K562 (cell line): ENCODE data around the gene SCIN. TPM values are rescaled to one million over a fixed set of nuclear protein-coding genes. Genes with fewer than 3 reads are reported as not detected.
A peak's percentile ranks its signal among the peaks of the same experiment; 100 is the strongest.

Source experiments
- ATAC-seq: fragments of 200-7000 bp; cut with Tn5 transposase; 3 replicates; pipeline ENCODE4 v1.9.1; 2020; ENCODE audit warnings: moderate library complexity
- BruUV-seq: library from RNA; stranded (reverse); fragments of 400-500 nt; replicated peaks from 2 replicates; lab custom pipeline; 2021; lab: Mats Ljungman, UMichigan
- CTCF ChIA-PET: fragments of 300-600 bp; formaldehyde crosslinking; extraction: SDS; loops from one replicate; lab custom pipeline; 2021; ENCODE audit warnings: low intra/inter-chr PET ratio; lab: Yijun Ruan, JAX
- POLR2A ChIA-PET: fragments of 300-600, 350-650 bp; sonication (Branson Sonifier 250); formaldehyde crosslinking; extraction: SDS; loops from one replicate; lab custom pipeline; 2021; ENCODE audit warnings: antibody characterized with exemption, inconsistent platforms; lab: Yijun Ruan, JAX
- DNase-seq, 4 experiments: peaks; one replicate each; pipeline versions ENCODE4 v3.0.0 to v3.0.0-alpha.2; 2011 to 2018; ENCODE audit warnings: low spot score in 3 of 4, mixed read lengths in 3 of 4; ENCODE audit errors: extremely low read depth in 1 of 4
- FAIRE-seq: peaks from 2 replicates; lab custom pipeline; 2011; peaks lifted over from hg19 to GRCh38; lab: Jason Lieb, UNC
- H2AFZ ChIP-seq: 2 replicates; pipeline ENCODE4 v1.6.0; 2011; ENCODE audit warnings: low read depth, low read length, control low read depth, inconsistent platforms
- H3K27ac ChIP-seq: fragments of 200-600 bp; 3 replicates; pipeline ENCODE4 v1.8.0; 2011; ENCODE audit warnings: low read depth, mild to moderate bottlenecking, control low read depth, inconsistent platforms, low read length, moderate library complexity, mixed read lengths; ENCODE audit errors: extremely low read depth
- H3K27me3 ChIP-seq, 2 experiments: fragments of 300-600 bp in 1 of 2; 2 replicates in 1 of 2; 3 replicates in 1 of 2; pipeline versions ENCODE4 v1.6.0 to v1.8.0; 2011; ENCODE audit warnings: inconsistent platforms in 2 of 2, low read length in 2 of 2, mild to moderate bottlenecking in 1 of 2, mixed read lengths in 1 of 2, moderate library complexity in 1 of 2; ENCODE audit not compliant: control insufficient read depth in 2 of 2, insufficient read depth in 2 of 2
- H3K36me3 ChIP-seq: fragments of 300-600 bp; 3 replicates; pipeline ENCODE4 v1.8.0; 2011; ENCODE audit warnings: mild to moderate bottlenecking, low read length, inconsistent platforms; ENCODE audit not compliant: control insufficient read depth, insufficient read depth
- H3K4me1 ChIP-seq, 2 experiments: fragments of 200-600 bp in 1 of 2; replicated peaks in 1 of 2; 2 replicates in 1 of 2; 3 replicates in 1 of 2; pipeline versions ENCODE4 v1.5.1 to v1.8.0; 2011; ENCODE audit warnings: inconsistent platforms in 2 of 2, low read length in 2 of 2, mild to moderate bottlenecking in 1 of 2, mixed read lengths in 1 of 2, moderate library complexity in 1 of 2; ENCODE audit not compliant: control insufficient read depth in 2 of 2, insufficient read depth in 2 of 2
- H3K4me2 ChIP-seq: 2 replicates; pipeline ENCODE4 v1.6.1; 2011; ENCODE audit warnings: low read length, control low read depth, inconsistent platforms, mixed read lengths; ENCODE audit not compliant: insufficient read depth
- H3K4me3 ChIP-seq: fragments of 200-600 bp; sonication (generic), shearing (Covaris generic); 2 replicates; pipeline ENCODE4 v1.5.1; 2016; ENCODE audit warnings: control low read depth, inconsistent platforms
- H3K79me2 ChIP-seq: fragments of 200-600 bp; 3 replicates; pipeline ENCODE4 v1.8.0; 2011; ENCODE audit warnings: low read length, inconsistent platforms; ENCODE audit not compliant: control insufficient read depth, insufficient read depth
- H3K9ac ChIP-seq, 2 experiments: 2 replicates each; pipeline versions ENCODE4 v1.6.0 to v1.6.1; 2011; ENCODE audit warnings: low read depth in 2 of 2, low read length in 2 of 2, control low read depth in 1 of 2, inconsistent platforms in 1 of 2, mild to moderate bottlenecking in 1 of 2, mixed read lengths in 1 of 2; ENCODE audit not compliant: insufficient read depth in 1 of 2
- H3K9me1 ChIP-seq: one replicate; pipeline ENCODE4 v1.6.0; 2011; ENCODE audit warnings: inconsistent platforms, mild to moderate bottlenecking, low read length, moderate library complexity; ENCODE audit not compliant: control insufficient read depth, insufficient read depth
- H3K9me3 ChIP-seq: replicated peaks from 2 replicates; pipeline ENCODE4 v1.5.1; 2011; ENCODE audit warnings: low read depth, low read length, inconsistent platforms; ENCODE audit not compliant: control insufficient read depth, insufficient read depth
- H4K20me1 ChIP-seq: replicated peaks from 2 replicates; pipeline ENCODE4 v1.6.1; 2011; ENCODE audit warnings: low read length, inconsistent platforms, mixed read lengths; ENCODE audit not compliant: control insufficient read depth, insufficient read depth
- ELF1 ChIP-seq: fragments of 200-800 bp; sonication (Bioruptor generic); IDR thresholded peaks from 2 replicates; pipeline ENCODE4 v1.6.1; 2016; ENCODE audit warnings: missing genetic modification characterization, missing compliant biosample characterization
- FOS ChIP-seq: IDR thresholded peaks from 3 replicates; pipeline ENCODE4 v1.6.1; 2011; ENCODE audit not compliant: insufficient read length; ENCODE audit errors: extremely low read depth
- GTF2A2 ChIP-seq: IDR thresholded peaks from 2 replicates; pipeline ENCODE4 v1.6.1; 2016; ENCODE audit warnings: mild to moderate bottlenecking, missing genetic modification characterization, missing compliant biosample characterization
- HMGN3 ChIP-seq: IDR thresholded peaks from 2 replicates; pipeline ENCODE4 v1.6.1; 2011; ENCODE audit warnings: borderline replicate concordance, low read depth, mild to moderate bottlenecking, mixed read lengths, low read length; ENCODE audit not compliant: insufficient read length; ENCODE audit errors: extremely low read depth
- KLF10 ChIP-seq: fragments of 250-450 bp; sonication (Bioruptor Pico); IDR thresholded peaks from 2 replicates; pipeline ENCODE4 v1.6.1; 2021; ENCODE audit warnings: matching md5 sums
- POLR2G ChIP-seq: fragments of 200-400 bp; formaldehyde crosslinking; IDR thresholded peaks from 2 replicates; pipeline ENCODE4 v1.6.1; 2017; ENCODE audit warnings: low read depth, mild to moderate bottlenecking, antibody characterized with exemption, low read length, moderate library complexity
- RNF2 ChIP-seq: sonication (generic); IDR thresholded peaks from 2 replicates; pipeline ENCODE4 v1.6.1; 2016
- SMARCB1 ChIP-seq: IDR thresholded peaks from 2 replicates; pipeline ENCODE4 v1.6.1; 2011; ENCODE audit warnings: improper control_type of control experiment, low read depth; ENCODE audit not compliant: insufficient read length
- SRF ChIP-seq, 2 experiments: fragments of 250-450, 450-650 bp in 1 of 2; sonication (Bioruptor Pico) in 1 of 2; sonication (generic) in 1 of 2; formaldehyde crosslinking; IDR thresholded peaks; 2 replicates each; pipeline versions ENCODE4 v1.5.0 to v1.5.1; 2020 to 2022; ENCODE audit warnings: mild to moderate bottlenecking in 1 of 2, missing genetic modification reagents in 1 of 2
- ZNF224 ChIP-seq: sonication (generic); formaldehyde crosslinking; IDR thresholded peaks from 2 replicates; pipeline ENCODE4 v1.8.0; 2022; ENCODE audit warnings: mild to moderate bottlenecking, missing genetic modification reagents
- ZNF408 ChIP-seq: fragments of 250-450 bp; sonication (Bioruptor Pico); IDR thresholded peaks from 2 replicates; pipeline ENCODE4 v1.4.0; 2020; ENCODE audit warnings: low read depth, mild to moderate bottlenecking, moderate library complexity
- WGBS: fragments of 100-300 bp; shearing (Covaris generic); methylation state at CpG from one replicate; pipeline ENCODE4 v1.1.6; 2016; ENCODE audit warnings: low coverage, mixed read lengths; ENCODE audit not compliant: insufficient coverage; ENCODE audit errors: missing lambda C conversion rate; 5-methylcytosine and 5-hydroxymethylcytosine counted together
- in situ Hi-C: fragments of 300-500 bp; cut with MboI; formaldehyde crosslinking; loops from 4 replicates; pipeline ENCODE4 v1.15.0; 2018; ENCODE audit warnings: inconsistent platforms, mixed read lengths
- intact Hi-C: fragments of 100-400 bp; cut with micrococcal nuclease; formaldehyde crosslinking; loops from 2 replicates; pipeline ENCODE4 v1.14.2; 2022
- polyA plus RNA-seq, 8 experiments: library from polyadenylated mRNA; depleted of rRNA in 4 of 8; stranded (reverse) in 5 of 8; unstranded in 3 of 8; fragments of >200 nt; fragmentation: Nextera tagmentation in 2 of 8; fragmentation: Illumina TruSeq in 1 of 8; extraction: Ambion mirVana in 2 of 8; extraction: Trizol in 1 of 8; gene quantifications; 2 replicates each; pipeline versions ENCODE4 v1.2.1 to v1.2.3, GENCODE V29; 2011 to 2014; ENCODE audit warnings: inconsistent platforms in 1 of 8, missing spikeins in 1 of 8
- total RNA-seq, 7 experiments: library from RNA; depleted of rRNA in 6 of 7; stranded (reverse); fragments of >200 nt in 6 of 7; fragmentation: Illumina TruSeq in 2 of 7; extraction: Trizol in 2 of 7; gene quantifications; 2 replicates each; pipeline versions ENCODE4 v1.2.1 to v1.2.3, GENCODE V29; 2011 to 2021; ENCODE audit warnings: low replicate concordance in 1 of 7
- TF ChIP-seq, protein P1 (sequence below), 3 experiments: IDR thresholded peaks in 2 of 3; conservative IDR thresholded peaks in 1 of 3; 2 replicates each; pipeline ENCODE4 v1.5.1; 2011 to 2012; ENCODE audit warnings: low read length in 3 of 3, mild to moderate bottlenecking in 3 of 3, control low read depth in 2 of 3, improper control_type of control experiment in 1 of 3, inconsistent platforms in 1 of 3, low read depth in 1 of 3, mixed read lengths in 1 of 3, moderate library complexity in 1 of 3; ENCODE audit not compliant: insufficient read depth in 2 of 3
- TF ChIP-seq, protein P2 (sequence below): fragments of 450-650 bp; IDR thresholded peaks from 2 replicates; pipeline ENCODE4 v1.7.0; 2016; ENCODE audit warnings: borderline replicate concordance
- TF ChIP-seq, protein P3 (sequence below), 2 experiments: fragments of 250-450 bp in 1 of 2; fragments of 450-650 bp in 1 of 2; sonication (Bioruptor Pico) in 1 of 2; IDR thresholded peaks; 2 replicates each; pipeline versions ENCODE4 v1.6.1 to v1.8.0; 2016 to 2021; ENCODE audit warnings: mild to moderate bottlenecking in 2 of 2, moderate library complexity in 2 of 2, missing compliant biosample characterization in 1 of 2, missing genetic modification characterization in 1 of 2

The SCIN gene
- total and polyA plus RNA-seq, 9 of the 15 experiments (the other 6 are each of a cell fraction or from before 2014, with no cell fraction given) = 0.67 to 18.2 (median 10.6) TPM

DNA sequence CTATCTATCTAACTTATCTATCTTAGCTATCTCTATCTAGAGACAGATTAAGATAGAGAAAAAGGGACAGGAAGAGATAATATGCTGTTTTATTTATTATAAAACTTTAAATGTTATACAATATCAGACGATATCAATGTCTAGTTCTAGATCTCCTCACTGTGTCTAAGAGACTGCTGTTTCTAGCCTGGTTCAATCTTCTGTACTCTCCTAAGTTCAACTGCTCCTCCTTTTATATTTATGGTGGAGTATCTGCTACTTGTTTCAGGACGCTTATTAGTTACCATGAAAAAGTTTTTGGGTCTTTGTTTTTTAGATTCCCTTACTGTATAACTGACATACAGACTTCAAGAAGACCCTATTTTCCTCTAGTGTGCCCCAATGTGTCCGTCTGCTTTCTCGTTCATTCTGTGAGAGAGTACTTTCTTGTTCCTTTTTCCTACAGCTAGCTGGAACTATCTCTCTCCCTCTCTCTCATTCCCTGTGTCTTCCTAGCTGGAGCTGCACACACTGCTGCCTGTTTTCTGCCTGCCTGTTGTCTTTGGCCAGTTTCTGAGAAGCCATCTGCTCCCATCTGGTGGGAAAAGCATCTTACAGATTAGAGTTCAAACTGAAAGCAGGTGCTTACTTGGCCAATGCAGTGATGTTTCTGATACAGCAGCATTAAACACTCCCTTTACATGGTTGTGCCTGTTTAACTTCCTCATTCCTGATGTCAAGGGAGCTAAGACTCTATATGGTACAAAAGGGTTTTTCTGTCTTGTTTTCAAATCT is 67.5 kb downstream of the SCIN start (continued):
- TF ChIP-seq, protein P1, sequence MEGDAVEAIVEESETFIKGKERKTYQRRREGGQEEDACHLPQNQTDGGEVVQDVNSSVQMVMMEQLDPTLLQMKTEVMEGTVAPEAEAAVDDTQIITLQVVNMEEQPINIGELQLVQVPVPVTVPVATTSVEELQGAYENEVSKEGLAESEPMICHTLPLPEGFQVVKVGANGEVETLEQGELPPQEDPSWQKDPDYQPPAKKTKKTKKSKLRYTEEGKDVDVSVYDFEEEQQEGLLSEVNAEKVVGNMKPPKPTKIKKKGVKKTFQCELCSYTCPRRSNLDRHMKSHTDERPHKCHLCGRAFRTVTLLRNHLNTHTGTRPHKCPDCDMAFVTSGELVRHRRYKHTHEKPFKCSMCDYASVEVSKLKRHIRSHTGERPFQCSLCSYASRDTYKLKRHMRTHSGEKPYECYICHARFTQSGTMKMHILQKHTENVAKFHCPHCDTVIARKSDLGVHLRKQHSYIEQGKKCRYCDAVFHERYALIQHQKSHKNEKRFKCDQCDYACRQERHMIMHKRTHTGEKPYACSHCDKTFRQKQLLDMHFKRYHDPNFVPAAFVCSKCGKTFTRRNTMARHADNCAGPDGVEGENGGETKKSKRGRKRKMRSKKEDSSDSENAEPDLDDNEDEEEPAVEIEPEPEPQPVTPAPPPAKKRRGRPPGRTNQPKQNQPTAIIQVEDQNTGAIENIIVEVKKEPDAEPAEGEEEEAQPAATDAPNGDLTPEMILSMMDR (IDR thresholded peaks at IDR 0.05 in 2 of 3, conservative IDR thresholded peaks at IDR 0.05 in 1 of 3; ENCODE audit: insufficient read depth in 2 of 3, low read depth in 1 of 3, low read length in 3 of 3) = 0 out of 6 replicates have a peak, but pooled peaks of 1 of the 3 experiments have one; percentile 3

DNA sequence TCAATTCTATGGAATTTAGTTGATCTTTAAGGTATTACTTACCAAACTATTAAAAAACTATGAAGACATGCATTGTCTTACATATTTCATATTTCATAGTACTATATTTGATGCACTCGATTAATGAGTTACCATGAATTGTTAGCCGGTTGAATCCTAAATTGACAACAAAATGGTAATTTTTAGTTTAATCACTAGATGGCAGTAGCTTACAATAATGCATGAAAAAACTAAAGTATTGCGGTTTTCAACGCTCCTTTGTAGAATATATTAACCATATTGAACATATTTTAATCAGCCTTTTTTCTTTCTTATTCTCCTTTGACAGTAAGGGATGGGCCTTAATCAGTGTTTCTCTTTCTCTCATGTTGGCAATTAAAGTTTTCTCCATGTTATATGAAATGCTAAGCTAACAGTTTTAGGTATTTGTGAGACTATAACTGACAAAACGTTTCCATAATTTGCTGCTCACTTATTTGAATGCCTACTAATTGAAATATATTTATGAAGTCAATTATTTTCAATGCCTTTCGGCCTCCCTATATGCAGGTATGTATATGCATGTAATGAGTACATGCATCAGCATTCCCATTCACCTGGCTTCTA is 68.4 kb downstream of the SCIN start:
- peak; percentile 19 to 46 (median 24) for DNase-seq
- Histone ChIP-seq H3K79me2 (no peaks in the 10 kb centered on the region), H3K4me3 (no peak overlapping the region), H3K9ac (no peak overlapping the region), H3K36me3 (peaks cover 15% of the 10 kb centered on the region; the same call in 2 of the 3 replicates), H3K9me1 (no peaks in the 10 kb centered on the region), H3K9me3 (no peaks in the 10 kb centered on the region), H3K27me3 (no peaks in the 10 kb centered on the region), H4K20me1 (no peaks in the 10 kb centered on the region), H3K27ac (no peak overlapping the region), H3K4me1 (no peaks in the 10 kb centered on the region; a peak in 4 of 5 replicates), H3K4me2 (no peak overlapping the region), H2AFZ (peak overlapping the region; percentile 24; the same call in 1 of the 2 replicates)
- POLR2A ChIA-PET = interaction anchor here (0.9 kb wide), 1 partner anchor 8 kb away, joined by 3 read pairs; no protein-coding TSS in a partner anchor
- in situ Hi-C loops (no loop called here), intact Hi-C loops (loop anchor here (1.0 to 5.0 kb wide), 4 partner anchors 48 to 624 kb away; partner anchors contain the start of gene ARL4A)
- 4% methylated on average over 6 of the region's 6 CpGs for WGBS
- peak; percentile 92 for FAIRE-seq
- CTCF ChIA-PET = interaction anchor here (0.6 to 2.4 kb wide), 3 partner anchors 430 to 624 kb away, joined by 3 to 11 read pairs (median 4); no protein-coding TSS in a partner anchor
- peak; percentile 61 for ATAC-seq
- no TSS peak for BruUV-seq
- TF ChIP-seq, protein P2, sequence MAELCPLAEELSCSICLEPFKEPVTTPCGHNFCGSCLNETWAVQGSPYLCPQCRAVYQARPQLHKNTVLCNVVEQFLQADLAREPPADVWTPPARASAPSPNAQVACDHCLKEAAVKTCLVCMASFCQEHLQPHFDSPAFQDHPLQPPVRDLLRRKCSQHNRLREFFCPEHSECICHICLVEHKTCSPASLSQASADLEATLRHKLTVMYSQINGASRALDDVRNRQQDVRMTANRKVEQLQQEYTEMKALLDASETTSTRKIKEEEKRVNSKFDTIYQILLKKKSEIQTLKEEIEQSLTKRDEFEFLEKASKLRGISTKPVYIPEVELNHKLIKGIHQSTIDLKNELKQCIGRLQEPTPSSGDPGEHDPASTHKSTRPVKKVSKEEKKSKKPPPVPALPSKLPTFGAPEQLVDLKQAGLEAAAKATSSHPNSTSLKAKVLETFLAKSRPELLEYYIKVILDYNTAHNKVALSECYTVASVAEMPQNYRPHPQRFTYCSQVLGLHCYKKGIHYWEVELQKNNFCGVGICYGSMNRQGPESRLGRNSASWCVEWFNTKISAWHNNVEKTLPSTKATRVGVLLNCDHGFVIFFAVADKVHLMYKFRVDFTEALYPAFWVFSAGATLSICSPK = no peak
- TF ChIP-seq ZNF224 (CRISPR knock-in tag) (no peak), SMARCB1 (no peak), POLR2G (no peak), HMGN3 (no peak), KLF10 (no peak), RNF2 (no peak), FOS (no peak), ZNF408 (CRISPR knock-in tag) (no peak), GTF2A2 (tag) (no peak), SRF (CRISPR knock-in tag; IDR thresholded peaks at IDR 0.05) (no peak), ELF1 (no peak)
- TF ChIP-seq, protein P3, sequence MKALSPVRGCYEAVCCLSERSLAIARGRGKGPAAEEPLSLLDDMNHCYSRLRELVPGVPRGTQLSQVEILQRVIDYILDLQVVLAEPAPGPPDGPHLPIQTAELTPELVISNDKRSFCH (CRISPR knock-in tag; IDR thresholded peaks at IDR 0.05) = no peak
- TF ChIP-seq, protein P3 (tag; IDR thresholded peaks at IDR 0.05) = no peak
